ENCODE measurements around the gene HIGD1B. TPM values are rescaled to one million over a fixed set of nuclear protein-coding genes. Genes with fewer than 3 reads are reported as not detected.

Gene HIGD1B
- total RNA-seq, 4 donors from 2014 or later, result not detected

- peaks cover 88% of the 10 kb centered on the region for H3K27me3 ChIP-seq
- WGBS, result 23% methylated on average over 15 of the region's 58 CpGs
- DNase-seq (ENCODE audit: low spot score in 2 of 2), result no peak
- no peak overlapping the region for H3K27ac ChIP-seq
- TF ChIP-seq POLR2AphosphoS5 (IDR thresholded peaks at IDR 0.05) (no peak), POLR2A (IDR thresholded peaks at IDR 0.05) (no peak), CTCF (IDR thresholded peaks at IDR 0.05) (no peak), EP300 (IDR thresholded peaks at IDR 0.05) (no peak)
- peak overlapping the region; percentile 58 for H3K4me3 ChIP-seq
- H3K9me3 ChIP-seq, result no peaks in the 10 kb centered on the region
- H3K4me1 ChIP-seq, result peaks cover 17% of the 10 kb centered on the region
- H3K36me3 ChIP-seq, result no peaks in the 10 kb centered on the region
Observed at GRCh38 chr17:44830359-44831288, 17.1 kb upstream of the HIGD1B start.

- DNase-seq (ENCODE audit: low spot score in 2 of 2), result no peak
- H3K9me3 ChIP-seq, result no peaks in the 10 kb centered on the region
- H3K36me3 ChIP-seq, result no peaks in the 10 kb centered on the region
- no peak for TF ChIP-seq POLR2AphosphoS5 (IDR thresholded peaks at IDR 0.05)
- TF ChIP-seq POLR2A (IDR thresholded peaks at IDR 0.05), result no peak
- TF ChIP-seq CTCF (IDR thresholded peaks at IDR 0.05), result no peak
- no peak for TF ChIP-seq EP300 (IDR thresholded peaks at IDR 0.05)
- peaks cover 80% of the 10 kb centered on the region for H3K27me3 ChIP-seq
- H3K27ac ChIP-seq, result no peak overlapping the region
- 89% methylated on average over 12 of the region's 12 CpGs for WGBS
- peaks cover 17% of the 10 kb centered on the region for H3K4me1 ChIP-seq
- H3K4me3 ChIP-seq, result no peak overlapping the region
Observed at GRCh38 chr17:44831371-44831770, 16.3 kb upstream of the HIGD1B start.

DNA sequence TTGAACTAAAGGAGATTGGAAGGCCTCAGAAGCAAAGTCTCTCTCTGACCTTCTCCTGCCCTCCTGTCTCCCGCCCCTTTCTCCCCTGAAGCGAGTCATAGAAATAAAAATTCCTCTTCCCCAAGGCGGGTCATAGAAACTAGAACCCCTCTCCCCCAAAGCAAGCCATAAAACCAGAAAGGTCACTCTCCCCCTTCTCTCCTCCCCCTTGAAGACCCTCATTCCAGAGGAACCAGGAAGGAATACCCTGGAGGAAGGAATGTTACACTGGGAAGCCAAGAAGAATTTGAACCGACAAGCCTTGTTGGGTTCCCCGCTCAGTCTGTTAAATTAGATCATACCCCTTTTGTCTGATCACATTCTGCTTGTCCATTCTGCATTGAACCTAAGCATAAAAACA is 14.9 kb upstream of the HIGD1B start:
- Histone ChIP-seq H3K9me3 (no peaks in the 10 kb centered on the region), H3K4me3 (no peak overlapping the region), H3K36me3 (no peaks in the 10 kb centered on the region), H3K27me3 (peaks cover 66% of the 10 kb centered on the region), H3K27ac (no peak overlapping the region), H3K4me1 (peaks cover 17% of the 10 kb centered on the region)
- WGBS, result 68% methylated on average over 5 of the region's 5 CpGs
- no peak for DNase-seq (ENCODE audit: low spot score in 2 of 2)
- TF ChIP-seq POLR2AphosphoS5 (IDR thresholded peaks at IDR 0.05) (no peak), EP300 (IDR thresholded peaks at IDR 0.05) (no peak), CTCF (IDR thresholded peaks at IDR 0.05) (no peak), POLR2A (IDR thresholded peaks at IDR 0.05) (no peak)

DNA sequence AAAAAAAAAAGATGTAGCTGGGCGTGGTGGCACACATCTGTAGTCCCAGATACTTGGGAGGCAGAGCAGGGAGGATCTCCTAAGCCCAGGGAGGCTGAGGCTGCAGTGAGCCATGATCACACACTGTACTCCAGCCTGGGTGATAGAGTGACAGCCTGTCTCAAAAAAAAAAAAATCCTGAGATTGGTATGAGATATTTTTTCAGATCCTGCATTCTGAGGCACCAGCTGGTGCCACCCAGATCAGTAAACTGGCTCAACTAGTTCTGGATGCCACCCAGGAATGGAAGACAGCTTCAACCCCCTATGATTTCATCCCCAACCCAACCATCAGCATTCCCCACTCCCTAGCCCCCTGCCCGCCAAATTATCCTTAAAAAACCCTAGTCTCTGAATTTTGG is 10.5 kb upstream of the HIGD1B start:
- no peaks in the 10 kb centered on the region for H3K36me3 ChIP-seq
- no peak for DNase-seq (ENCODE audit: low spot score in 2 of 2)
- H3K4me1 ChIP-seq, result no peaks in the 10 kb centered on the region
- no peak overlapping the region for H3K4me3 ChIP-seq
- no peak for TF ChIP-seq EP300 (IDR thresholded peaks at IDR 0.05)
- TF ChIP-seq POLR2A (IDR thresholded peaks at IDR 0.05), result no peak
- TF ChIP-seq POLR2AphosphoS5 (IDR thresholded peaks at IDR 0.05), result no peak
- no peak for TF ChIP-seq CTCF (IDR thresholded peaks at IDR 0.05)
- H3K27me3 ChIP-seq, result peaks cover 23% of the 10 kb centered on the region
- H3K27ac ChIP-seq, result no peak overlapping the region
- H3K9me3 ChIP-seq, result no peaks in the 10 kb centered on the region
- WGBS, result 45% methylated on average over 2 of the region's 2 CpGs

DNA sequence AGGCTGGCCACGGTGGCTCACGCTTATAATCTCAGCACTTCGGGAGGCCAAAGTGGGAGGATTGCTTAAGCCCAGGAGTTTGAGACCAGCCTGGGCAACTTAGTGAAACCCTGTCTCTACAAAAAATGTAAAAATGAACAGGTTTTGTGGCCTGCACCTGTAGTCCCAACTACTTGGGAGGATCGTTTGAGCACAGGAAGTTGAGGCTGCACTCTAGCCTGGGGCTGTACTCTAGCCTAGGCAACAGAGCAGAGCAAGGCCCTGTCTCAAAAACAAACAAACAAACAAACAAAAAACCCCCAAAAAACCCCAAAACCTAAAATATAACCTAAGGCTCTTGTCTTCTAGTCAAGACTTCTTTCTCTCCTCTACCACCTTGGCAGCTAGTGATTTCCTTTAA is 7.4 kb upstream of the HIGD1B start:
- no peaks in the 10 kb centered on the region for H3K27me3 ChIP-seq
- no peak for TF ChIP-seq POLR2A (IDR thresholded peaks at IDR 0.05)
- no peak for TF ChIP-seq CTCF (IDR thresholded peaks at IDR 0.05)
- no peak for TF ChIP-seq POLR2AphosphoS5 (IDR thresholded peaks at IDR 0.05)
- TF ChIP-seq EP300 (IDR thresholded peaks at IDR 0.05), result no peak
- WGBS, result 79% methylated on average over 4 of the region's 4 CpGs

More for the DNA sequence above, 7.4 kb upstream of the HIGD1B start:
- Histone ChIP-seq H3K4me1 (no peaks in the 10 kb centered on the region), H3K9me3 (no peaks in the 10 kb centered on the region), H3K27ac (no peak overlapping the region), H3K4me3 (no peak overlapping the region), H3K36me3 (no peaks in the 10 kb centered on the region)
- DNase-seq (ENCODE audit: low spot score in 2 of 2), result no peak

All from suprapubic skin (tissue), 4 donors.